K562 (cell line): Measurements from ENCODE around the gene OR51B2. TPM values are rescaled to one million over a fixed set of nuclear protein-coding genes. Genes with fewer than 3 reads are reported as not detected.

Experiments used
- ATF1 ChIP-seq, 2 experiments: fragments of 450-650 bp in 1 of 2; IDR thresholded peaks; 2 replicates each; pipeline ENCODE4 v1.6.1; 2016; ENCODE audit warnings: missing compliant biosample characterization in 1 of 2, missing genetic modification characterization in 1 of 2
- CTCFL ChIP-seq: IDR thresholded peaks from 2 replicates; pipeline ENCODE4 v1.6.1; 2011; ENCODE audit warnings: borderline replicate concordance, low read depth, mild to moderate bottlenecking, moderate library complexity, low read length; ENCODE audit not compliant: insufficient read depth, poor library complexity, severe bottlenecking
- MBD1 ChIP-seq: fragments of 250-450 bp; sonication (Bioruptor Pico); IDR thresholded peaks from 2 replicates; pipeline ENCODE4 v1.8.0; 2022; ENCODE audit warnings: inconsistent platforms
- NFYB ChIP-seq: IDR thresholded peaks from 2 replicates; pipeline ENCODE4 v1.6.1; 2011; ENCODE audit warnings: mild to moderate bottlenecking, moderate library complexity; ENCODE audit not compliant: insufficient read length; ENCODE audit errors: extremely low read depth
- RBBP5 ChIP-seq: fragments of 200-600 bp; sonication (generic); IDR thresholded peaks from 2 replicates; pipeline ENCODE4 v1.6.1; 2012; ENCODE audit warnings: borderline replicate concordance, mild to moderate bottlenecking, low read length, control low read depth, inconsistent platforms; ENCODE audit not compliant: insufficient read depth, poor library complexity, severe bottlenecking
- RBFOX2 ChIP-seq: fragments of 200-400 bp; formaldehyde crosslinking; IDR thresholded peaks from 2 replicates; pipeline ENCODE4 v1.6.1; 2017; ENCODE audit warnings: low read depth, mild to moderate bottlenecking, low read length, moderate library complexity
- SMARCA4 ChIP-seq: fragments of 450-650 bp; IDR thresholded peaks from 2 replicates; pipeline ENCODE4 v1.6.1; 2016
- SMARCC2 ChIP-seq: fragments of 450-650 bp; IDR thresholded peaks from 2 replicates; pipeline ENCODE4 v1.6.1; 2017; ENCODE audit warnings: antibody characterized with exemption, moderate library complexity, mild to moderate bottlenecking, low read depth
- STAG1 ChIP-seq: sonication (generic); formaldehyde crosslinking; IDR thresholded peaks from 2 replicates; pipeline ENCODE4 v1.5.0; 2020; ENCODE audit warnings: missing genetic modification reagents, borderline replicate concordance
- TCF7L2 ChIP-seq: fragments of 150-350 bp; IDR thresholded peaks from 2 replicates; pipeline ENCODE4 v1.6.1; 2016; ENCODE audit warnings: low read depth, mild to moderate bottlenecking, low read length, moderate library complexity
- U2AF2 ChIP-seq: fragments of 200-400 bp; formaldehyde crosslinking; optimal IDR thresholded peaks from 2 replicates; pipeline ENCODE3; 2017; ENCODE audit warnings: low read depth, mild to moderate bottlenecking, low read length
- ZFX ChIP-seq: sonication (generic); formaldehyde crosslinking; IDR thresholded peaks from 2 replicates; pipeline ENCODE4 v1.8.0; 2022; ENCODE audit warnings: mild to moderate bottlenecking, missing genetic modification reagents, moderate library complexity
- ZNF212 ChIP-seq: fragments of 450-650 bp; formaldehyde crosslinking; IDR thresholded peaks from 2 replicates; pipeline ENCODE4 v1.4.0; 2020; ENCODE audit warnings: mild to moderate bottlenecking
- ZNF449 ChIP-seq: fragments of 250-450 bp; sonication (Bioruptor Pico); IDR thresholded peaks from 2 replicates; pipeline ENCODE4 v1.8.0; 2022; ENCODE audit warnings: moderate library complexity, mild to moderate bottlenecking, inconsistent platforms
- polyA plus RNA-seq, 8 experiments: library from polyadenylated mRNA; depleted of rRNA in 4 of 8; stranded (reverse) in 5 of 8; unstranded in 3 of 8; fragments of >200 nt; fragmentation: Nextera tagmentation in 2 of 8; fragmentation: Illumina TruSeq in 1 of 8; extraction: Ambion mirVana in 2 of 8; extraction: Trizol in 1 of 8; gene quantifications; 2 replicates each; pipeline versions ENCODE4 v1.2.1 to v1.2.3, GENCODE V29; 2011 to 2014; ENCODE audit warnings: inconsistent platforms in 1 of 8, missing spikeins in 1 of 8
- total RNA-seq, 7 experiments: library from RNA; depleted of rRNA in 6 of 7; stranded (reverse); fragments of >200 nt in 6 of 7; fragmentation: Illumina TruSeq in 2 of 7; extraction: Trizol in 2 of 7; gene quantifications; 2 replicates each; pipeline versions ENCODE4 v1.2.1 to v1.2.3, GENCODE V29; 2011 to 2021; ENCODE audit warnings: low replicate concordance in 1 of 7
- TF ChIP-seq, protein P1 (sequence below): sonication (generic); formaldehyde crosslinking; IDR thresholded peaks from 2 replicates; pipeline ENCODE4 v1.8.1; 2023; ENCODE audit warnings: missing genetic modification reagents, mild to moderate bottlenecking, borderline replicate concordance
- TF ChIP-seq, protein P2 (sequence below): sonication (generic); formaldehyde crosslinking; IDR thresholded peaks from 2 replicates; pipeline ENCODE4 v1.8.0; 2022; ENCODE audit warnings: mild to moderate bottlenecking, missing genetic modification reagents

The OR51B2 gene
- total and polyA plus RNA-seq, 9 of the 15 experiments (the other 6 are each of a cell fraction or from before 2014, with no cell fraction given) = 0.38 to 6.6 (median 4.0) TPM

GRCh38 chr11:5275369-5276110 lies 48.6 kb downstream of the OR51B2 start (continued):
- TF ChIP-seq, protein P1, sequence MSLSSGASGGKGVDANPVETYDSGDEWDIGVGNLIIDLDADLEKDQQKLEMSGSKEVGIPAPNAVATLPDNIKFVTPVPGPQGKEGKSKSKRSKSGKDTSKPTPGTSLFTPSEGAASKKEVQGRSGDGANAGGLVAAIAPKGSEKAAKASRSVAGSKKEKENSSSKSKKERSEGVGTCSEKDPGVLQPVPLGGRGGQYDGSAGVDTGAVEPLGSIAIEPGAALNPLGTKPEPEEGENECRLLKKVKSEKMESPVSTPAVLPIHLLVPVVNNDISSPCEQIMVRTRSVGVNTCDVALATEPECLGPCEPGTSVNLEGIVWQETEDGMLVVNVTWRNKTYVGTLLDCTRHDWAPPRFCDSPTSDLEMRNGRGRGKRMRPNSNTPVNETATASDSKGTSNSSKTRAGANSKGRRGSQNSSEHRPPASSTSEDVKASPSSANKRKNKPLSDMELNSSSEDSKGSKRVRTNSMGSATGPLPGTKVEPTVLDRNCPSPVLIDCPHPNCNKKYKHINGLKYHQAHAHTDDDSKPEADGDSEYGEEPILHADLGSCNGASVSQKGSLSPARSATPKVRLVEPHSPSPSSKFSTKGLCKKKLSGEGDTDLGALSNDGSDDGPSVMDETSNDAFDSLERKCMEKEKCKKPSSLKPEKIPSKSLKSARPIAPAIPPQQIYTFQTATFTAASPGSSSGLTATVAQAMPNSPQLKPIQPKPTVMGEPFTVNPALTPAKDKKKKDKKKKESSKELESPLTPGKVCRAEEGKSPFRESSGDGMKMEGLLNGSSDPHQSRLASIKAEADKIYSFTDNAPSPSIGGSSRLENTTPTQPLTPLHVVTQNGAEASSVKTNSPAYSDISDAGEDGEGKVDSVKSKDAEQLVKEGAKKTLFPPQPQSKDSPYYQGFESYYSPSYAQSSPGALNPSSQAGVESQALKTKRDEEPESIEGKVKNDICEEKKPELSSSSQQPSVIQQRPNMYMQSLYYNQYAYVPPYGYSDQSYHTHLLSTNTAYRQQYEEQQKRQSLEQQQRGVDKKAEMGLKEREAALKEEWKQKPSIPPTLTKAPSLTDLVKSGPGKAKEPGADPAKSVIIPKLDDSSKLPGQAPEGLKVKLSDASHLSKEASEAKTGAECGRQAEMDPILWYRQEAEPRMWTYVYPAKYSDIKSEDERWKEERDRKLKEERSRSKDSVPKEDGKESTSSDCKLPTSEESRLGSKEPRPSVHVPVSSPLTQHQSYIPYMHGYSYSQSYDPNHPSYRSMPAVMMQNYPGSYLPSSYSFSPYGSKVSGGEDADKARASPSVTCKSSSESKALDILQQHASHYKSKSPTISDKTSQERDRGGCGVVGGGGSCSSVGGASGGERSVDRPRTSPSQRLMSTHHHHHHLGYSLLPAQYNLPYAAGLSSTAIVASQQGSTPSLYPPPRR (CRISPR knock-in tag) = no peak
- TF ChIP-seq SMARCA4 (peak; percentile 96), U2AF2 (no peak), STAG1 (no peak), SMARCC2 (peak; percentile 79), NFYB (no peak), ZNF212 (CRISPR knock-in tag) (no peak), RBFOX2 (no peak), ATF1 (CRISPR knock-in tag; IDR thresholded peaks at IDR 0.05) (no peak), ATF1 (tag; IDR thresholded peaks at IDR 0.05) (peak; percentile 82), CTCFL (no peak), MBD1 (no peak), ZFX (no peak), TCF7L2 (no peak), RBBP5 (no peak), ZNF449 (CRISPR knock-in tag) (no peak)
- TF ChIP-seq, protein P2, sequence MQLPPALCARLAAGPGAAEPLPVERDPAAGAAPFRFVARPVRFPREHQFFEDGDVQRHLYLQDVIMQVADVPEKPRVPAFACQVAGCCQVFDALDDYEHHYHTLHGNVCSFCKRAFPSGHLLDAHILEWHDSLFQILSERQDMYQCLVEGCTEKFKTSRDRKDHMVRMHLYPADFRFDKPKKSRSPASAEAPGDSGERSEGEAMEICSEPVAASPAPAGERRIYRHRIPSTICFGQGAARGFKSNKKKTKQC = no peak
